ENCODE data around the gene BAIAP2L1. TPM values are rescaled to one million over a fixed set of nuclear protein-coding genes. Genes with fewer than 3 reads are reported as not detected.

The BAIAP2L1 gene
- polyA plus RNA-seq, 4 donors = 23.8 to 51.4 (median 33.1) TPM

DNA sequence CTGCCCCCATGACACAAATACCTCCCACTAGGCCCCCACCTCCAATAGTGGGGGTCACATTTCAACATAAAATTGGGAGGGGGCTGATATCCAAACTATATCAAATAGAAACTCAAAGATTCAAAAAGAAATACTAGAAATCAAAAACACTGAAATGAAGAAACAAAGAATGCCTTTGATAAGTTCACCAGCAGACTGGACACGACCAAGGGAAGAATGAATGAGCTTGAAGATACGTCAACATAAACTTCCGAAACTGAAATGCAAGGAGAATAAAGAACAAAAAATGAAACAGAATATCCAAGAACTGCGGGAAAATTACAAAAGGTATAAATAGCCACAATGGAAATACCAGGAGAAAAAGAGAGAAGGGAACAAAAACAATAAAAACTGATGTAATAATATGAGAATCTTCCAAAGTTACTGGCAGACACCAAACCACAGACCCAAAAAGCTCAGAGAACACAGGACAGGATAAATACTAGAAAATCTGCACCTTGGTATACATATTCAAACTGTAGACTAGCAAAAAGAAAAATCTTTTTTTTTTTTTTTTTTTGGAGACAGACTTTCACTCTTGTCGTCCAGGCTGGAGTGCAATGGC, 69.9 kb downstream of the BAIAP2L1 start:
- Histone ChIP-seq H3K27ac (ENCODE audit: low read depth in 1 of 3, low read length in 2 of 3) (no peak overlapping the region), H3K9me3 (ENCODE audit: control insufficient read depth in 2 of 2, insufficient read depth in 1 of 2, low read depth in 1 of 2, low read length in 1 of 2) (peaks cover 0 to 5% of the 10 kb centered on the region in 2 donors), H3K4me3 (ENCODE audit: low read depth in 1 of 3, low read length in 3 of 3) (no peak overlapping the region), H3K36me3 (ENCODE audit: control insufficient read depth in 3 of 3, insufficient read depth in 2 of 3, low read depth in 1 of 3, low read length in 3 of 3) (peaks cover 0 to 11% (median 2%) of the 10 kb centered on the region in 3 donors), H3K27me3 (ENCODE audit: control insufficient read depth in 3 of 3, insufficient read depth in 3 of 3, low read length in 3 of 3) (no peaks in the 10 kb centered on the region), H3K4me1 (ENCODE audit: control insufficient read depth in 3 of 3, insufficient read depth in 2 of 3, low read depth in 1 of 3, low read length in 2 of 3) (peaks cover 0 to 5% (median 0%) of the 10 kb centered on the region in 3 donors)
- DNase-seq = no peak
- FAIRE-seq = no peak
- WGBS, 3 donors = 92 to 97% (median 94%) methylated on average over 5 of the region's 5 CpGs

DNA sequence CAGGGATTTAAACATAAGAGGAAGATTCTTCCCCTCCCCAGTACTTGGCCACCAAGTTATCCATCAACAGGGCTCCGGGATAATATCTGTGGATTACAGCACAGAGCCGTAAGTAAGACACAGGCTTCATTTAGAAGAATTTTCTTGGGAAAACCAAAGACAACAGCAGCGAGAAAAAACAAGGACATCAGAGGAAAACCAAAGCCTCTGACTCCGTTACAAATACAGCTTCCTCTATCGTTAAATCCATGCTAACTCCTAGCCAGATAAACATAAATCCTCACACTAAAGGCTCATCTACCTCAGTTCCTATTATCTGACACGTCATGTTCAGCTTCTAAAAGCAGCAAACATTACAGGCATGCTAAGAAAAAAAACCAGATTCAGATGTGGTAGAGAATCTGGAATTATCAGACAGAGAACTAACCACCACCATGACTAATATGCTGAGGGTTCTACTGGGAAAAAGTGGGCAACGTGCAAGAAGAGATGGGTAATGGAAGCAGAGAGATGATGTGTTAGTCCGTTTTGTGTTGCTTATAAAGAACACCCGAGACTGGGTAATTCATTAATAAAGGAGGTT, 71.0 kb downstream of the BAIAP2L1 start:
- Histone ChIP-seq H3K9me3 (ENCODE audit: control insufficient read depth in 2 of 2, insufficient read depth in 1 of 2, low read depth in 1 of 2, low read length in 1 of 2) (peaks cover 0 to 5% of the 10 kb centered on the region in 2 donors), H3K36me3 (ENCODE audit: control insufficient read depth in 3 of 3, insufficient read depth in 2 of 3, low read depth in 1 of 3, low read length in 3 of 3) (peaks cover 0 to 11% (median 2%) of the 10 kb centered on the region in 3 donors), H3K4me1 (ENCODE audit: control insufficient read depth in 3 of 3, insufficient read depth in 2 of 3, low read depth in 1 of 3, low read length in 2 of 3) (peaks cover 0 to 5% (median 0%) of the 10 kb centered on the region in 3 donors), H3K4me3 (ENCODE audit: low read depth in 1 of 3, low read length in 3 of 3) (no peak overlapping the region), H3K27ac (ENCODE audit: low read depth in 1 of 3, low read length in 2 of 3) (no peak overlapping the region), H3K27me3 (ENCODE audit: control insufficient read depth in 3 of 3, insufficient read depth in 3 of 3, low read length in 3 of 3) (no peaks in the 10 kb centered on the region)
- 71 to 90% (median 83%) methylated on average over 9 of the region's 9 CpGs for WGBS, 3 donors
- DNase-seq (peak in 1 of 2 donors; percentile 40), FAIRE-seq (no peak)

DNA sequence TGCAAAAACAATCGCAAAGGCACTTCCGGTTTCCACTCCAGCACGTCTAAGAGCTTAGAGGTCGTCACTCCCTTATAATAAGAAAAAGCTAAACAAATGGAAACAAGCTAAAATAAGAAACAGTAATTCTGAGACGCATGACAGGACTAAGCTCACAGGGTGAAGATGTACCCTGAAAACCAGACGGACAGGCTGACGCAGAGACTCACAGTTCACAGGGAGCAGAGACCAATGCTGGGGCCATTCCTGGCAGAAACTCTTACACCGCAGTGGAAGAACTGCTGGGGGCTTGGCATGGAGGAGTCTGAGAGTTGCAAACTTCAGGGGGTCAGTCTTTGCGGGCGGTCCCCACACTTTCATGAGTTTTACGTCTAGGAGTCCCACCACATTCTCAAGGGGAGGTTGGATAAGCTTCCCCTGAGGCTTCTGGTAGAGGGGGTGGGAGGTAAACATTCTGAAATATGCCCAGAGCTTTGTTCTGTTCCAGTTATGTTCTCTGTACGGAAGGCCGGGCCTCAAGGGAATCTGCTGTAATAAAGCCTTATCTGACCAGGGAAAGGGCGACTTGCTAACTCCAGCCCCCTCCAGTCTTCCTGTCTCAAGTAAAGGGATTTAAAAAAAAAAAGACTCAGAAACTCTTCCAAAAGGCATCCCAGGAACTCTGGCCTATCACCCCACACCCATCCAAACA, 71.6 kb downstream of the BAIAP2L1 start:
- DNase-seq = peak in 1 of 2 donors; percentile 44
- H3K27ac ChIP-seq (ENCODE audit: low read depth in 1 of 3, low read length in 2 of 3) = peak overlapping the region in 1 of 3 donors; percentile 3
- 64 to 85% (median 79%) methylated on average over 14 of the region's 14 CpGs for WGBS, 3 donors
- peaks cover 0 to 5% (median 0%) of the 10 kb centered on the region in 3 donors for H3K4me1 ChIP-seq (ENCODE audit: control insufficient read depth in 3 of 3, insufficient read depth in 2 of 3, low read depth in 1 of 3, low read length in 2 of 3)
- no peaks in the 10 kb centered on the region for H3K27me3 ChIP-seq (ENCODE audit: control insufficient read depth in 3 of 3, insufficient read depth in 3 of 3, low read length in 3 of 3)
- peaks cover 0 to 5% of the 10 kb centered on the region in 2 donors for H3K9me3 ChIP-seq (ENCODE audit: control insufficient read depth in 2 of 2, insufficient read depth in 1 of 2, low read depth in 1 of 2, low read length in 1 of 2)
- H3K4me3 ChIP-seq (ENCODE audit: low read depth in 1 of 3, low read length in 3 of 3) = no peak overlapping the region
- peaks cover 0 to 11% (median 2%) of the 10 kb centered on the region in 3 donors for H3K36me3 ChIP-seq (ENCODE audit: control insufficient read depth in 3 of 3, insufficient read depth in 2 of 3, low read depth in 1 of 3, low read length in 3 of 3)
- no peak for FAIRE-seq

DNA sequence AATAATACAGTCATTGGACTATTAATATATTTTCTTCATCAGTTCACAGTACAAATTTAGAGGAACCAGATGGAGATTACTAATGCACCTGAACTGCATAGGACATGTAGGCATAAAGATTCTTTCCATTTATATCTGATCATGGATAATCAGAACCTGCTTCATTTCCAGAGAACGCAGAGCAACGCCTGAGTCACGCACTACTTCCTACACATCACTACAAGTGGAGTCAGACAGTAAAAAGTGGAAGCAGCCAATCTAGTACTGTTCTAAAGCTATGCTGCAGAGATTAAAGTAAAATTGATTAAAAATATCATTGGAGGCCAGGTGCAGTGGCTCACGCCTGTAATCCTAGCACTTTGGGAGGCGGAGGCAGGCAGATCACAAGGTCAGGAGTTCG, 76.1 kb downstream of the BAIAP2L1 start:
- Histone ChIP-seq H3K4me3 (ENCODE audit: low read depth in 1 of 3, low read length in 3 of 3) (no peak overlapping the region), H3K27me3 (ENCODE audit: control insufficient read depth in 3 of 3, insufficient read depth in 3 of 3, low read length in 3 of 3) (no peaks in the 10 kb centered on the region), H3K9me3 (ENCODE audit: control insufficient read depth in 2 of 2, insufficient read depth in 1 of 2, low read depth in 1 of 2, low read length in 1 of 2) (no peaks in the 10 kb centered on the region), H3K36me3 (ENCODE audit: control insufficient read depth in 3 of 3, insufficient read depth in 2 of 3, low read depth in 1 of 3, low read length in 3 of 3) (peaks cover 0 to 19% (median 0%) of the 10 kb centered on the region in 3 donors), H3K4me1 (ENCODE audit: control insufficient read depth in 3 of 3, insufficient read depth in 2 of 3, low read depth in 1 of 3, low read length in 2 of 3) (peaks cover 0 to 15% (median 2%) of the 10 kb centered on the region in 3 donors), H3K27ac (ENCODE audit: low read depth in 1 of 3, low read length in 2 of 3) (no peak overlapping the region)
- 83 to 88% (median 85%) methylated on average over 6 of the region's 6 CpGs for WGBS, 3 donors
- DNase-seq (no peak), FAIRE-seq (no peak)

DNA sequence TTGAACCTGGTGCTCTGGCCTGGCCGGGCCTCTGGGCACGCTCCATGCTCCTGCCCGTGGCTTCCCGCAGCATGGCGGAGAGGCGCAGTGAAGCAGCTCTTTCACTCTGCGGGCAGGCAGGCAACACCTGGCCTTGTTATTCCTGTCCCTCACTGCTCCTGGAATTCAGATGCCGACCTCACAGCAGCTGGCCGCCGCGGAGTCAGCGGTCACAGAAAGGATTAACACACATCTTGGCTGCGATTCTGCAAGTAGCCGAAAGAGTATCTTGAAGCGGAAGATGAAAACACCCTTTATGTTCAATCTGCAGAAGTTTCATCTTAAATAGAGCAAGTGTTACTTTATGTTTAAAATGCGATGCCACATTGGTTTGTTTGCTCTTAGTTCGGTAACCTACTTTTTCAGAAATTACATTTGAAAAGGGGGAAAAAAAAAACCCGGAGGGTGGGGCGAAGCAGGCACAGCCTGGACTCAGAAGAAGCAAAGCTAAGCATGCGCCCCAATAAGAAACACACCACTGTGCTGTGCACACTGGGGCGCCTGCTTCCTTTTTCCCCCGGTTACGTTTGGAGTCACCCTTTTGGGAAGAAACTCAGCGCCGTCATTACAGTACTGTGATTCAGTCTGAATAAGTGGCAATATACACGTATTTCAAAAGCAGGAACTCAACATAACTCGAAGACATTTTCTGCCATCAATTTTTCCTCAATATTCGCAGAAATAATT, 77.1 kb downstream of the BAIAP2L1 start:
- Histone ChIP-seq H3K27ac (ENCODE audit: low read depth in 1 of 3, low read length in 2 of 3) (no peak overlapping the region), H3K4me1 (ENCODE audit: control insufficient read depth in 3 of 3, insufficient read depth in 2 of 3, low read depth in 1 of 3, low read length in 2 of 3) (peaks cover 0 to 10% (median 2%) of the 10 kb centered on the region in 3 donors), H3K9me3 (ENCODE audit: control insufficient read depth in 2 of 2, insufficient read depth in 1 of 2, low read depth in 1 of 2, low read length in 1 of 2) (no peaks in the 10 kb centered on the region), H3K36me3 (ENCODE audit: control insufficient read depth in 3 of 3, insufficient read depth in 2 of 3, low read depth in 1 of 3, low read length in 3 of 3) (peaks cover 0 to 27% (median 0%) of the 10 kb centered on the region in 3 donors), H3K4me3 (ENCODE audit: low read depth in 1 of 3, low read length in 3 of 3) (no peak overlapping the region), H3K27me3 (ENCODE audit: control insufficient read depth in 3 of 3, insufficient read depth in 3 of 3, low read length in 3 of 3) (no peaks in the 10 kb centered on the region)
- 67 to 88% (median 81%) methylated on average over 28 of the region's 28 CpGs for WGBS, 3 donors
- no peak for FAIRE-seq
- DNase-seq = no peak

DNA sequence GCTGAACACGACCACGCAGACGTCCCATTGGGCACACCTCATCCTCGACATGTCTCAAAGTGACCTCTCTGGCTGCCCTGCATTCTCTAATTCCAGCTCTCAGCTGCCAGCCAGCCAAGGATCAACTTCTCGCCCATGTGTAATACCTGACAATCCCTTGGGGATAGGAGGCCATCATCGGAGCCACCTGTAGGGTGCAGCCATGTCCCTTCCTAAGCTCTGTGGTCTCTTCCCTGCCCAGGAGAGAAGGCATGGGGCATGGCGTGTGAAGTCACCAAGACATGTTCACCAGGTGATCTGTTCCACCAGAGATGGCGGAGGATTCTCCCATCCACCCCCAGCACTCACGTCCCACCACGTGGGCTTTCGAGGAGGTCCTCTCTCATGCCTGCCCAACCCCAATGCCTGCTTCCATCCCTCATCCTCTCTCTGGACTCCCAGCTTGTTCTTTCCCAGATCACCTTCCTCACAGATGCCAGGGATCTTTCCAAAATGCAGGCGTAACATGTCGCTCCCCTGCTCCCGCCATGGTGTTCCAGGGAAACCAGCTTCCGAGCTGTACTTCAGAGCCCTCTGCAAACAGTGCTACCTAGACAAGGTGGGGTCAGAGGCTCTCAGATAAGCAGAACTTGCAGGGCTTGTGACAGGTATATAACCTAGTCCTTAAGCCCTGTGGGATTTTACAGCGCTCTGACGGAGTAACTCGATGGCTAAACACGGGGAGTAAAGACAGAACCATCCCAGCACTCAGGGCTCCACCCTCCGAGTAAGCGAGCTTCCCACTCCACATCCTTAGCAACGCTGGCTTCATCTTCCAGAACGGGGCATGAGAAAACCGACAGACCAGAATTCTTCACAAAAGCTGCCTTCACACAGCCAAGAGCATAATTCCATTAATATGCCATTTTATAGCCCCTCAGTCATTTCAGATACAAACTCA, 78.3 kb downstream of the BAIAP2L1 start:
- Histone ChIP-seq H3K9me3 (ENCODE audit: control insufficient read depth in 2 of 2, insufficient read depth in 1 of 2, low read depth in 1 of 2, low read length in 1 of 2) (no peaks in the 10 kb centered on the region), H3K27me3 (ENCODE audit: control insufficient read depth in 3 of 3, insufficient read depth in 3 of 3, low read length in 3 of 3) (no peaks in the 10 kb centered on the region)
- peak in 1 of 2 donors; percentile 82 for DNase-seq

DNA sequence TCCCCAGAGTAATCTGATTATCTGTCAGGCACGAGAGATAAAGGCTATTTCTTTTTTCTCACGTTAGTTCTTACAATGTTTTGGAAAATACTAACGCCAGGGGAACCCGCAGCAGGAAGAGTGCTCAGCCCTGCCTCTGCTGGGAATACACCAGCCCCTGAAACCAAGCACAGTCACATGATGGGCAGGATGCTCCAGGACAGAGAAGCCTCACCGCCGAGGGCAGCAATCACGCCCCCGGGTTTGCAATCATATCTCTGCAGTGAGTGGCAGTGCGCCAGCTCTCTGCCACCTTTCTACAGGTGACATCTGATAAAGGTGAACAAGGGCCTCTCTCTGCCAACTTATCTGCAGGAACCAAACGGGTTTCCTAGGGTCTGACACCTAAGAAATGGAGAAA, 79.6 kb downstream of the BAIAP2L1 start:
- 23 to 52% (median 39%) methylated on average over 10 of the region's 10 CpGs for WGBS, 3 donors
- FAIRE-seq (no peak), DNase-seq (peak in 1 of 2 donors; percentile 47)
- peaks cover 0 to 43% (median 0%) of the 10 kb centered on the region in 3 donors for H3K36me3 ChIP-seq (ENCODE audit: control insufficient read depth in 3 of 3, insufficient read depth in 2 of 3, low read depth in 1 of 3, low read length in 3 of 3)
- no peak overlapping the region for H3K27ac ChIP-seq (ENCODE audit: low read depth in 1 of 3, low read length in 2 of 3)
- H3K9me3 ChIP-seq (ENCODE audit: control insufficient read depth in 2 of 2, insufficient read depth in 1 of 2, low read depth in 1 of 2, low read length in 1 of 2) = peaks cover 0 to 3% of the 10 kb centered on the region in 2 donors
- peaks cover 0 to 10% (median 2%) of the 10 kb centered on the region in 3 donors for H3K4me1 ChIP-seq (ENCODE audit: control insufficient read depth in 3 of 3, insufficient read depth in 2 of 3, low read depth in 1 of 3, low read length in 2 of 3)
- H3K27me3 ChIP-seq (ENCODE audit: control insufficient read depth in 3 of 3, insufficient read depth in 3 of 3, low read length in 3 of 3) = no peaks in the 10 kb centered on the region
- no peak overlapping the region for H3K4me3 ChIP-seq (ENCODE audit: low read depth in 1 of 3, low read length in 3 of 3)

More for the DNA sequence above, 78.3 kb downstream of the BAIAP2L1 start:
- Histone ChIP-seq H3K36me3 (ENCODE audit: control insufficient read depth in 3 of 3, insufficient read depth in 2 of 3, low read depth in 1 of 3, low read length in 3 of 3) (peaks cover 0 to 33% (median 0%) of the 10 kb centered on the region in 3 donors), H3K4me3 (ENCODE audit: low read depth in 1 of 3, low read length in 3 of 3) (no peak overlapping the region), H3K4me1 (ENCODE audit: control insufficient read depth in 3 of 3, insufficient read depth in 2 of 3, low read depth in 1 of 3, low read length in 2 of 3) (peaks cover 0 to 10% (median 2%) of the 10 kb centered on the region in 3 donors), H3K27ac (ENCODE audit: low read depth in 1 of 3, low read length in 2 of 3) (no peak overlapping the region)
- no peak for FAIRE-seq
- WGBS, 3 donors = 75 to 84% (median 82%) methylated on average over 24 of the region's 24 CpGs

Measured in small intestine (tissue), 7 donors.